NCI-H2081 (cell line): Measurements from ENCODE around the gene CHN2.

Source experiments
- DNase-seq, 2 experiments: peaks; one replicate each; lab custom pipeline; 2025; lab: John Stamatoyannopoulos, UW

Gene CHN2

GRCh38 chr7:29284696-29285443, 90.3 kb downstream of the CHN2 start:
- DNase-seq, result no peak

GRCh38 chr7:29285444-29285793, 90.8 kb downstream of the CHN2 start:
- DNase-seq, result peak; percentile 61 to 79

GRCh38 chr7:29285861-29286260, 91.3 kb downstream of the CHN2 start:
- DNase-seq, result peak in 1 of 2 experiments; percentile 47

DNA sequence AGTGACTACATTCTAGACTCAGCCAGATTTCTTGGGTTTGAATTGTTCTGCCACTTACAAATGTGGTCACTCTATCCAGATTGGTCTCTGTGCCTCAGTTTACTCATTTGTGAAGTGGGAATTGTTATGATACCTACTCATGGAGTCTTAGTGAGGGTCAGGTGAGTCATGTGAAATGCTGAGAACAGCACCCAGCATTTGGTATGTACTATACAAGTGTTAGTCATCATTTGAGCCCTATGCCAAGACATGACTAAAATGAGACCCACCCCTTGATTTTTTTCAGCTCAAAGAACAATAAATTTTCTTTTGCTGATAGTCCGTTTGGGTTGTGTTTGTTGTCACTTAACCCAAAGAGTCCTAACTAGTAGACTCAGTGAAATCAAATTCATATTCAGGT, 92.8 kb downstream of the CHN2 start:
- DNase-seq, result no peak

DNA sequence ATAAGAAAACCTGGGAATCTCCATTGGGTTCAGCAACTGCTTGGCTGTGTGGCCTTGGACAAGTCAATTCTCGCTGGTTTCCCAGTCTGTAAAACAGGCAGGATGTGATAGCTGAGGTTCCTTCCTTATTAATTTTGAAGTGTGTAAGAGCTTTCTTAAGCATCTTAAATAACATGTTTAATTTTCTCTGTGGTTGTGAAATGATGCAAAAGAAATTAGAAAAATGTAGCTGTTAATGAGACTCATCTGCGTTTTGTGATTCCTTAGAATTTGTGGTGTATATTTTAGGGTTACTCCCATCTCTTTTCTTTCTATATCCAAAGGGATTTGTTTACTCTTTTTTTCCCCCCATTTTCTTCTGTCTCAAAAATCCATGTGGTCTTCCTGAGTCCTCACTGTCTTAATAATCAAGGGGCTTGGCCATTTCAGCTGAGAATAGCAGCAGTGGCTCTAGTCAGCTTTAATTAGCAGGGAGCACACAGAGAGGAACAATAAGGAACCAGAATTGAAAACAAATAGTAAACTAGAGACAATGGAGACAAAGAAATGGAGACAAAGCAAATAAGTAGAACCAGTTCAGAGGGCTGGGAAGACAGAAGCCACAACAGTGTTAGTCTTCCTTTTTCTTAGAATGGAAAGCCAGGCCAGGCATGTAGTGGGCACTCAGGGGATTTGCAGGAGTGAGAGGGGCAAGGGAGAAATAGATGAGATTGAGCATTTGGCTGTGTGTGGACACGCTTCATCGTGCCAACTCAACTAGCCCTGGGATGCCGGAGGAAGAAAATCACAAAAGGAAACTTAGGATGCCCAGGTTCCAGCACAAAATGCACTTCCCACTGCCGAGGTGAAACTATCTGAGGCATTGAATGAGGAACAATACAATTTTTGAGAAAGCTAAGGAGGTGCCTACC, 93.9 kb downstream of the CHN2 start:
- peak; percentile 29 to 63 for DNase-seq

DNA sequence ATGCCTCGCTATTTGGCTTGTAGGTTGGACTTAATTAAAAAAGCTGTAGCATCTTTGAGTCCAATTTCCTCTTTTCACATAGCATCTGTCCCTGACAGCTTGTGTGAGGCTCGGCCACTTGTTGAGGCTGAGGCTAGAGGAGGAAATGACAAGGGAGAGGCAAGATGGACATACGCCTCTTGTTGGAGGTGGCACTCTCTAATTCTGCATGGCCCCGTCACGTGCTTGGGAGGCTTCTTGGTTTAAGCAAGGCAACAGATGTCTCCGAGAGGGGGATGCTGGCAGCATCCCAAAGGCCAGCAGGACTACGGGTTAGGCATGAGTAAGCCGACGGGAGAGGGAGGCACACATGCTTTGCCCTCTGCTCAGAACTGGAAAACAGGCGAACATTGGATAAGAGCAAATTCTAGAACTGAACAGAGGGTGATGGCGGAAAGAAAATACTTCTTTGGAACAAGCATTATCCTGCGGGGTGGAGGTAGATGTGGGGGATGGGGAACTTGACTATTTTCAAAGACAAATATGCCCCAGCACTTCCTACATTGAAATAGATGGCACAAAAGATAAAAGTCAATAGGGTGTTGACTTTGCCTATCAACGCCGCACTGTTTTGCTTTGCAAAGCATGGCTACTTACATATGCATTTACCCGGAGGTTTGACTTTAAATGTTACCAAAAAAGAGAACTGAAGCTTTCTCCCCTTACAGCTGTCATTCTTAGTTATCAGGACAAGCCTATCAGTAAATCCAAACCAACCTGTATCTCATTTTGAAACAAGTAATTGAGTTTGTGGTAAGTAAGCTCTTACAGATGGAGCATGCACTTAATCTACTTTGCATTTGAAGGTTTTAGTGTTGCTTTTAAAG, 94.8 kb downstream of the CHN2 start:
- peak; percentile 79 to 85 for DNase-seq

DNA sequence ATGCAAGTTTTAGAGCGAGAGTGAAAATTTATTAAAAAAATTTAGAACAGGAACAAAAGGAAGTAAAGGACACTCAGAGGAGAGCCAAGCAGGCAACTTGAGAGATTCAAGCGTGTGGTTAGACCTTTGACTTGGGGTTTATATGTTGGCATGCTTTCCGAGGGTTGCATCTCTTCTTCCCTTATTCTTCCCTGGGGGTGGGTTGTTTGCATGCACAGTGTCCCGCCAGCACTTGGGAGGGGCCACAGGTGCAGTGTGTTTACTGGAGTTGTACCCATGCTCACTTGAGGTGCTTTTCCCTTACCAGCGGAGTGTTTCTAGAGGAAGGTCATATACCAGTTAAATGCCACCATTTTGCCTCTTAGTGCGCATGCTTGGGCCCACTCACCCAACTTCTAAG, 96.3 kb downstream of the CHN2 start:
- no peak for DNase-seq

- DNase-seq, result no peak
These were observed 97.4 kb downstream of the CHN2 start for GRCh38 chr7:29291723-29292618.

DNA sequence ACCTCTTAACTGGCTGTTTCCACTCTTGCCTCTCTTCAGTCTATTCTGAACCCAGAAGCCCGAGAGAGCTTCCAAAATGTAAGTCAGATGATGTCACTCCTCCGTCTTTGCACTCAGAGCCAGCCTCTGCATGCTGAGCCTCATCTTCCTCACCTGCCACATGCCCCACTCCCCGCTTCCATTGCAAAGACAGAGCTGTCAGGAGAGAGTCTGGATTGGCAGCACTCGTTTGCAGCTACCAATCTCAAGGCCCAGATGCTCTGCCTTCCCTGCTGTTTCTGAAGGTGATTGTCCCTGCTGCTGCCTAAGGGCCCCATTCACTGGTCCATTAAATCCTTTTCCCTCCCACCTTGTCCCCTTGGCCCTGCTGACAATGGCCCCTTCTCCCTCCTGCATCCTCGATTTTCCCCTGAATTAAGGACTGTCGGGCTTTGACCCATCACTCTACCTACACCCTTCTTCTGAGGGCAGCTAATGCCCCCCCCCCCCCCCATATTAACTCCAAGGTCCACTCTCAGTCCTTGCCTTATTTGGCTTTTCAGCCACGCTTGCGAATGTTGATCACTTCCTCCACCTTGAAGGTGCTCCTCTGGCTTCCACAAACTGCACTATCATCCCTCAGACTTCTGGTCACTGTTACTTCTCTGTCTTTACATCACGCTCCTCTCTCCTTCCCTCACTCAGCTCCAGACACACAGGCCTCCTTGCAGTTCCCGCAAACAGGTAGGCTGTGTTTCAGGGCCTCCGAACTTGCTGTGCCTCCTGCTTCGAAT, 98.5 kb downstream of the CHN2 start:
- DNase-seq, result no peak

DNA sequence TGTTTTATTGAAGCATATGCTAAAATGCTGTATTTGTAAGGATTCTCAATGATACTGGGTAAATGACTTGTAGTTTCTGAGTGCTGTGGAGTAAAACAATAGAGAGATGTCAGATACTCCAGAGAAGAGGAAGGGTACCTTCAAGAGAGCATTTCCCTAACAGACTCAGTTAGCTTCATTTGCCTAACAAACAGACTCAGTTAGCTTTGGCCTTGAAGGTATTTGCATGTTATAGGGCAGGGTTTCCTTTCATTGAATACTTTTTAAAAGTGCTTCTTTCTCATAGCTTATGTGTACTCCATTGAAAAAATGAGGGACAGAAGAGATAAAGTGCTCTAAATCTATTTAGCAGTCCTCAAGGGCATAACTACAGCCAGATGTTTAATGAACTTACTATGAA, 101.8 kb downstream of the CHN2 start:
- no peak for DNase-seq

- DNase-seq, result no peak
These were observed 102.8 kb downstream of the CHN2 start for GRCh38 chr7:29297194-29297890.

DNA sequence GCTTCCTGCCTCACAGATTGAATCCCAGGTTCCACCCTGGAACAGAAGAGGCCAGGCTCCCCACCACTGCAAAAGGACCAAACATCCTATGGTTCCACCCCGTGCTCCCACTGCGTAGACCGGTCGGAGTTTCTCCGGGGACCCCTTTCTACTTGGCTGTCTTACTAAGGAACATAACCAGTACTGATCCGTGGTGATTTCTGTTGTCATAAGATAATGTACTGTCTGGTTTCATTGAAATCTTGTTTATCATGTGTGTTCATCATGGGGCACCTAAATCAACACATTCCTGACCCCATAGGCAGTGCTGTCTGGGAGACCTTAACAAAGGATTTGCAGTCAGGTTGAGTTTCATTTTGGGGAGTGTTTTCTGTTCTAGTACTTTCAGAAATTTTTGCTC, 104.5 kb downstream of the CHN2 start:
- no peak for DNase-seq

GRCh38 chr7:29300026-29300480, 105.5 kb downstream of the CHN2 start:
- DNase-seq, result no peak

DNA sequence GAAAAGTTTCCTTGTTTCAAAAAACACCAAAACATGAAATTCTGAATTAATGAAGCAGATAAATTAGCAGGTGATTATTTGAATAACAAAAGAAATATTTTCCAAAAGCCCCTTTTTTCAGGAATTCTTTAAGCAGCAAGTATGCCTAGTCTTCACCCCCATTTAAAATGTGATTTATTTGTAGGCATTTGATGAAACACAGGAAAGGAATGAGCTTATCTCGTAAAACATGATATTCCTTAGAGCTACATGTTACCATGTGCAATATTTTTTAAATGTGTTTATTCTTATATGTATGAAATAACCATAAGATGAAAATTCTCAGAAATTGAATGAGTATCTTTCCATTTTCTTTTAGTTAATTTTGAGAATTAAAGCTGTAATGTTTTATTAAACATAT, 106.1 kb downstream of the CHN2 start:
- DNase-seq, result no peak

DNA sequence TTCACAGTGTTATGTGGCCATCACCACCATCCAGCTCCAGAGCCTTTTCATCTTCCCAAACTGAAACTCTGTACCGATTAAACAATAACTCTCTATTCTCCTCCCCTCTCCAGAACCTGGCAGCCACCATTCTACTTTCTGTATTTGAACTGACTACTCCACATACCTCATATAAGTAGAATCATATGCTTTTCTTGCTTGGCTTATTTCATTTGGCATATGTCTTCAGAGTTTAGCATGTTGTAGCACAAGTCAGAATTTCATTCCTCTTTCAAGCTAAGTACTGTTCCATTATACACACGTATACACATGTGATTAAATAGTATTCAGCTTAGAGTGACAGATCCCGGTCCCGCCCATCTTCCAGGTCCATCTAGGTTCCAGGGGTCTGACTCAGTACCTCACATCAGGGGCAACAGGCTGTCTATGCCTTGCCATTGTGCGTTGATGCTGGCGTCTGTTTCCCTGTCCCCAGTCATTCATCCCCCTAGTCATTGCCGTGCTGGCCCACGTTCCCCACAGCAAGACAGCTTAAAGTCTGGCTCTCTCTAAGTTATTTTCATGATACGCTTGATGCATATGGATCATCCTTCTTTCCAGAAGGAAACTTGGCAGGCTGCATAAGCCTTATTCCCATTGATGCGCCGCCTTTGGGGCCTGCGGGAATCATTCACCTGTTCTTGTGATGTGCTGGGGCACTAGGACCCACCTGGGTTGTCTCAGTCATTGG, 108.3 kb downstream of the CHN2 start:
- DNase-seq, result no peak

- peak in 1 of 2 experiments; percentile 16 for DNase-seq
These were observed 110.2 kb downstream of the CHN2 start for GRCh38 chr7:29304756-29305155.

DNA sequence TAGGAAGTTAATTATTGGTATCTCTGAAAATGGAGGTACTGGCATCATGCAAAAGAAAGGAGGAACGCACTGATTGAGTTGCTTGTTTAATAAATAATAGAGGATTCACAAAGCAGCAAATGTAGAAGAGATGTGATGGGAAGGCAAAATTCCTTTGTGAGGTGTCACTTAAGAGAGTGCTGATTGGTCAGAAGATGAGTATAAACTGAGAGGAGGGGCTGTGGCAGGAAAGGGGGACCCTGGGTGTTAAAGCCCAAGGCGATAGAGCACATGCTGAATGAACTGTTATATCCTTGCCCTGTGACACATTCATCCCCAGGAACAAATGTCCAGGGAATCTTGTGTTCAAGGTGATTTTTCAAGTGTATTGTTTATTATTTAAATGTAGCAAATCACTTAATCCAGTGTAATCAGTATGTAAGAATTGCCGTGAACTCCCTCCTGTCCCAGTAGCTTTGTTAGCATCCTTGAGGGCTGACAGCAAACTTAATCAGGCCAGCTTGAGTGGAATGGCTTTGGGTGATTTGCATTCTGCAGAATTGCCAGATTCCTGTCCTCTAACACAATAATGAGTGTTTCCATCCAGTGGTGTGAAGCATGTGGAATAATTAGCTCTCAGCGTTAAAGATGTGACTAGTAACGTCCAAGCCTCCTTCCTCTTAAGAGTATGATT, 111.9 kb downstream of the CHN2 start:
- DNase-seq, result no peak

- DNase-seq, result no peak
These were observed 113.8 kb downstream of the CHN2 start for GRCh38 chr7:29308424-29308823.
